Glomerular visceral epithelial cell (primary cell): ENCODE data around the gene MYMK.

ENCODE experiments used
- DNase-seq: peaks from one replicate; pipeline ENCODE4 v3.0.0-alpha.2; 2016; ENCODE audit errors: extremely low spot score

Gene MYMK

GRCh38 chr9:133505186-133505830 is 19.5 kb downstream of the MYMK start:
- peak; percentile 29 for DNase-seq

GRCh38 chr9:133502112-133502511 is 22.6 kb downstream of the MYMK start:
- no peak for DNase-seq

GRCh38 chr9:133499892-133500270 is 24.9 kb downstream of the MYMK start:
- DNase-seq, result no peak

- DNase-seq, result no peak
Observed at GRCh38 chr9:133499132-133499891, 25.4 kb downstream of the MYMK start.

GRCh38 chr9:133496861-133497842 is 27.6 kb downstream of the MYMK start:
- DNase-seq, result no peak

- DNase-seq, result no peak
Observed at GRCh38 chr9:133495327-133496293, 29.1 kb downstream of the MYMK start.

GRCh38 chr9:133494636-133495326 is 30.0 kb downstream of the MYMK start:
- no peak for DNase-seq

- DNase-seq, result no peak
Observed at GRCh38 chr9:133493845-133494540, 30.8 kb downstream of the MYMK start.

- DNase-seq, result no peak
Observed at GRCh38 chr9:133493428-133493827, 31.3 kb downstream of the MYMK start.

GRCh38 chr9:133492061-133493021 is 32.4 kb downstream of the MYMK start:
- no peak for DNase-seq

GRCh38 chr9:133491656-133491925 is 33.2 kb downstream of the MYMK start:
- DNase-seq, result no peak

GRCh38 chr9:133490865-133491655 is 33.7 kb downstream of the MYMK start:
- DNase-seq, result no peak

- no peak for DNase-seq
Observed at GRCh38 chr9:133490201-133490681, 34.5 kb downstream of the MYMK start.

- DNase-seq, result peak; percentile 39
Observed at GRCh38 chr9:133489253-133490190, 35.2 kb downstream of the MYMK start.

GRCh38 chr9:133488686-133489252 is 36.0 kb downstream of the MYMK start:
- no peak for DNase-seq

GRCh38 chr9:133487331-133487725 is 37.4 kb downstream of the MYMK start:
- no peak for DNase-seq
